H9 (cell line): ENCODE measurements around the gene NKX1-1. TPM values are rescaled to one million over a fixed set of nuclear protein-coding genes. Genes with fewer than 3 reads are reported as not detected.
A peak's percentile ranks its signal among the peaks of the same experiment; 100 is the strongest.

Experiments
- DNase-seq: peaks from one replicate; pipeline ENCODE4 v3.0.0-alpha.2; 2017
- H2AFZ ChIP-seq: one replicate; pipeline ENCODE4 v1.6.1; 2013; ENCODE audit warnings: mild to moderate bottlenecking, low read length, control low read depth, moderate library complexity
- H2AK5ac ChIP-seq: 2 replicates; pipeline ENCODE4 v1.6.1; 2013; ENCODE audit warnings: low read length, control low read depth, mixed read lengths; ENCODE audit not compliant: insufficient read length
- H2BK120ac ChIP-seq: one replicate; pipeline ENCODE4 v1.6.1; 2013; ENCODE audit warnings: low read depth, mild to moderate bottlenecking, low read length, control low read depth, inconsistent platforms; ENCODE audit not compliant: poor library complexity, severe bottlenecking
- H2BK12ac ChIP-seq: 2 replicates; pipeline ENCODE4 v1.6.1; 2013; ENCODE audit warnings: low read length, control low read depth, mixed read lengths, low read depth; ENCODE audit not compliant: insufficient read length
- H2BK15ac ChIP-seq: 2 replicates; pipeline ENCODE4 v1.6.1; 2013; ENCODE audit warnings: low read depth, low read length, control low read depth
- H2BK20ac ChIP-seq: one replicate; pipeline ENCODE4 v1.6.1; 2013; ENCODE audit warnings: low read depth, mild to moderate bottlenecking, low read length, control low read depth, inconsistent platforms; ENCODE audit not compliant: poor library complexity, severe bottlenecking
- H2BK5ac ChIP-seq: 2 replicates; pipeline ENCODE4 v1.6.1; 2013; ENCODE audit warnings: low read length, control low read depth, mixed read lengths; ENCODE audit not compliant: insufficient read length
- H3K14ac ChIP-seq: 2 replicates; pipeline ENCODE4 v1.6.1; 2013; ENCODE audit warnings: low read length, control low read depth; ENCODE audit not compliant: insufficient read depth
- H3K18ac ChIP-seq: 2 replicates; pipeline ENCODE4 v1.6.1; 2013; ENCODE audit warnings: low read depth, mild to moderate bottlenecking, mixed read lengths, low read length, control low read depth; ENCODE audit not compliant: insufficient read length
- H3K23ac ChIP-seq: 2 replicates; pipeline ENCODE4 v1.6.1; 2013; ENCODE audit warnings: low read length, control low read depth, mixed read lengths, low read depth; ENCODE audit not compliant: insufficient read length
- H3K23me2 ChIP-seq: 2 replicates; pipeline ENCODE4 v1.6.1; 2013; ENCODE audit warnings: low read depth, mild to moderate bottlenecking, mixed read lengths, low read length, control low read depth; ENCODE audit not compliant: insufficient read length, poor library complexity, severe bottlenecking
- H3K27ac ChIP-seq: 2 replicates; pipeline ENCODE4 v1.5.1; 2013; ENCODE audit warnings: low read length, control low read depth, mixed read lengths, low read depth; ENCODE audit not compliant: insufficient read length
- H3K27me3 ChIP-seq: 2 replicates; pipeline ENCODE4 v1.6.1; 2013; ENCODE audit warnings: low read length, control low read depth, inconsistent platforms; ENCODE audit not compliant: insufficient read depth
- H3K4ac ChIP-seq: 2 replicates; pipeline ENCODE4 v1.6.1; 2013; ENCODE audit warnings: low read depth, mild to moderate bottlenecking, control low read depth, inconsistent platforms, low read length, moderate library complexity
- H3K4me1 ChIP-seq: 2 replicates; pipeline ENCODE4 v1.6.1; 2013; ENCODE audit warnings: low read length, control low read depth, inconsistent platforms; ENCODE audit not compliant: insufficient read depth
- H3K4me2 ChIP-seq: 2 replicates; pipeline ENCODE4 v1.6.1; 2013; ENCODE audit warnings: low read length, control low read depth, mixed read lengths; ENCODE audit not compliant: insufficient read length, insufficient read depth
- H3K56ac ChIP-seq: 2 replicates; pipeline ENCODE4 v1.6.1; 2013; ENCODE audit warnings: low read depth, mild to moderate bottlenecking, mixed read lengths, low read length, control low read depth; ENCODE audit not compliant: insufficient read length
- H3K79me1 ChIP-seq: 2 replicates; pipeline ENCODE4 v1.6.1; 2013; ENCODE audit warnings: low read depth, mild to moderate bottlenecking, moderate library complexity, low read length, control low read depth, inconsistent platforms; ENCODE audit not compliant: insufficient read depth, poor library complexity, severe bottlenecking
- H3K79me2 ChIP-seq: 2 replicates; pipeline ENCODE4 v1.6.1; 2013; ENCODE audit warnings: low read length, control low read depth, inconsistent platforms; ENCODE audit not compliant: insufficient read depth
- H3K9ac ChIP-seq: 2 replicates; pipeline ENCODE4 v1.6.1; 2013; ENCODE audit warnings: low read length, control low read depth, mixed read lengths; ENCODE audit not compliant: insufficient read length; ENCODE audit errors: extremely low read depth
- H3K9me3 ChIP-seq: one replicate; pipeline ENCODE4 v1.6.1; 2013; ENCODE audit warnings: low read depth, low read length, inconsistent platforms; ENCODE audit not compliant: control insufficient read depth
- H3T11ph ChIP-seq: one replicate; pipeline ENCODE4 v1.6.1; 2013; ENCODE audit warnings: mild to moderate bottlenecking, low read length, control low read depth, inconsistent platforms
- H4K20me1 ChIP-seq: one replicate; pipeline ENCODE4 v1.6.1; 2013; ENCODE audit not compliant: control insufficient read depth, insufficient read length, insufficient read depth
- H4K5ac ChIP-seq: 2 replicates; pipeline ENCODE4 v1.6.1; 2013; ENCODE audit warnings: low read depth, mild to moderate bottlenecking, mixed read lengths, low read length, control low read depth; ENCODE audit not compliant: insufficient read length
- H4K8ac ChIP-seq: replicated peaks from 2 replicates; pipeline ENCODE4 v1.6.1; 2013; ENCODE audit warnings: low read length, control low read depth, mixed read lengths, low read depth; ENCODE audit not compliant: insufficient read length
- H4K91ac ChIP-seq: 2 replicates; pipeline ENCODE4 v1.6.1; 2013; ENCODE audit warnings: low read depth, mild to moderate bottlenecking, moderate library complexity, mixed read lengths, low read length, control low read depth; ENCODE audit not compliant: insufficient read length
- H3K27ac Mint-ChIP-seq, 3 experiments: 2 replicates in 2 of 3; 3 replicates in 1 of 3; pipeline ENCODE4 v1.8.0; 2020 to 2021; ENCODE audit warnings: mixed read lengths in 3 of 3, mild to moderate bottlenecking in 1 of 3, moderate library complexity in 1 of 3
- H3K27me3 Mint-ChIP-seq: 2 replicates; pipeline ENCODE4 v1.8.0; 2021; ENCODE audit warnings: low read depth, mild to moderate bottlenecking, moderate library complexity, mixed read lengths
- H3K36me3 Mint-ChIP-seq, 3 experiments: 2 replicates in 2 of 3; 3 replicates in 1 of 3; pipeline ENCODE4 v1.8.0; 2020 to 2021; ENCODE audit warnings: low read depth in 3 of 3, mixed read lengths in 3 of 3; ENCODE audit not compliant: insufficient read depth in 1 of 3
- H3K4me1 Mint-ChIP-seq, 2 experiments: 2 replicates each; pipeline ENCODE4 v1.8.0; 2020; ENCODE audit warnings: mixed read lengths in 2 of 2
- H3K4me3 Mint-ChIP-seq, 2 experiments: 2 replicates in 1 of 2; 3 replicates in 1 of 2; pipeline ENCODE4 v1.8.0; 2020 to 2021; ENCODE audit warnings: mild to moderate bottlenecking in 2 of 2, mixed read lengths in 2 of 2, moderate library complexity in 1 of 2
- H3K9me3 Mint-ChIP-seq, 2 experiments: 2 replicates in 1 of 2; 3 replicates in 1 of 2; pipeline ENCODE4 v1.8.0; 2020; ENCODE audit warnings: mild to moderate bottlenecking in 2 of 2, mixed read lengths in 2 of 2, moderate library complexity in 1 of 2
- CTCF ChIP-seq: fragments of 200-600 bp; sonication (generic); conservative IDR thresholded peaks from 3 replicates; pipeline ENCODE4 v1.8.0; 2021; ENCODE audit warnings: antibody characterized with exemption, mild to moderate bottlenecking
- WGBS: extraction: QIAGEN DNeasy Blood & Tissue Kit; methylation state at CpG from one replicate; pipeline ENCODE4 v1.1.7; 2013; ENCODE audit warnings: missing lambda C conversion rate, low lambda C conversion rate, mixed read lengths; ENCODE audit not compliant: insufficient read length; ENCODE audit errors: extremely low coverage; 5-methylcytosine and 5-hydroxymethylcytosine counted together
- total RNA-seq: library from RNA; stranded (reverse); gene quantifications from 2 replicates; pipeline ENCODE4 v1.2.1, GENCODE V29; 2021

Gene NKX1-1
- total RNA-seq, 1 experiment from 2014 or later: not detected

GRCh38 chr4:1449475-1449832, 43.2 kb upstream of the NKX1-1 start:
- no peaks in the 10 kb centered on the region for H3K79me1 ChIP-seq
- H2BK12ac ChIP-seq: no peak overlapping the region
- H3T11ph ChIP-seq: no peak overlapping the region
- H2AK5ac ChIP-seq: no peak overlapping the region
- no peak overlapping the region for H2BK5ac ChIP-seq
- no peak overlapping the region for H2BK120ac ChIP-seq
- H3K14ac ChIP-seq: peak overlapping the region; percentile 59; the same call in 1 of the 2 replicates
- no peak overlapping the region for H2AFZ ChIP-seq
- H3K4me1 ChIP-seq: no peaks in the 10 kb centered on the region
- no CpG with 5 or more reads among the region's 12 CpGs for whole genome bisulfite sequencing
- H3K56ac ChIP-seq: no peak overlapping the region
- TF ChIP-seq CTCF: no peak
- H3K27ac Mint-ChIP-seq: no peak overlapping the region
- no peak overlapping the region for H4K5ac ChIP-seq
- H2BK20ac ChIP-seq: no peak overlapping the region
- no peak overlapping the region for H3K4ac ChIP-seq
- peaks cover 21 to 22% of the 10 kb centered on the region in 2 experiments for H3K9me3 Mint-ChIP-seq
- no peaks in the 10 kb centered on the region for H4K20me1 ChIP-seq
- no peak overlapping the region for H4K8ac ChIP-seq
- H3K23ac ChIP-seq: no peak overlapping the region
- H3K23me2 ChIP-seq: no peaks in the 10 kb centered on the region
- no peak overlapping the region for H3K27ac ChIP-seq
- H3K4me1 Mint-ChIP-seq: no peaks in the 10 kb centered on the region
- H3K9ac ChIP-seq: no peak overlapping the region
- no peak overlapping the region for H2BK15ac ChIP-seq
- no peak overlapping the region for H3K4me3 Mint-ChIP-seq
- peaks cover 12% of the 10 kb centered on the region for H3K9me3 ChIP-seq
- H3K27me3 Mint-ChIP-seq: peaks cover 11% of the 10 kb centered on the region
- no peak overlapping the region for H4K91ac ChIP-seq
- no peak overlapping the region for H3K18ac ChIP-seq
- H3K4me2 ChIP-seq: no peak overlapping the region
- peak; percentile 26 for DNase-seq
- peaks cover 5 to 16% (median 9%) of the 10 kb centered on the region in 3 experiments; a peak in 6 of 7 replicates for H3K36me3 Mint-ChIP-seq
- H3K79me2 ChIP-seq: no peaks in the 10 kb centered on the region
- H3K27me3 ChIP-seq: no peaks in the 10 kb centered on the region
